CD4-positive, alpha-beta memory T cell (primary cell): ENCODE data around the gene BLM. TPM values are rescaled to one million over a fixed set of nuclear protein-coding genes. Genes with fewer than 3 reads are reported as not detected.

Experiments
- CTCF ChIA-PET: fragments of 350-600 bp; sonication (Branson Sonifier 250); formaldehyde crosslinking; loops from one replicate; lab custom pipeline; 2021; ENCODE audit warnings: inconsistent platforms; ENCODE audit not compliant: partially characterized antibody; lab: Charles Lee
- POLR2A ChIA-PET: fragments of 350-600 bp; sonication (Branson Sonifier 250); formaldehyde crosslinking; loops from one replicate; lab custom pipeline; 2021; ENCODE audit not compliant: partially characterized antibody; lab: Charles Lee
- DNase-seq, 5 donors: peaks; one replicate each; pipeline versions ENCODE4 v3.0.0 to v3.0.0-alpha.2; 2020 to 2022; ENCODE audit warnings: mixed read lengths in 1 of 5
- H3K27ac ChIP-seq: one replicate; pipeline ENCODE4 v1.7.0; 2013; ENCODE audit warnings: low read depth, low read length
- H3K27me3 ChIP-seq: 2 replicates; pipeline ENCODE4 v1.7.0; 2013; ENCODE audit warnings: mild to moderate bottlenecking, low read length, moderate library complexity; ENCODE audit not compliant: insufficient read depth
- H3K36me3 ChIP-seq: 2 replicates; pipeline ENCODE4 v1.7.0; 2013; ENCODE audit warnings: mild to moderate bottlenecking, low read length, moderate library complexity; ENCODE audit not compliant: insufficient read depth
- H3K4me1 ChIP-seq: 2 replicates; pipeline ENCODE4 v1.7.0; 2013; ENCODE audit warnings: mild to moderate bottlenecking, low read length, moderate library complexity; ENCODE audit not compliant: insufficient read depth
- H3K4me3 ChIP-seq, 2 donors: one replicate each; pipeline ENCODE4 v1.7.0; 2013; ENCODE audit warnings: low read length in 2 of 2, mild to moderate bottlenecking in 1 of 2
- H3K9me3 ChIP-seq, 2 donors: one replicate each; pipeline ENCODE4 v1.7.0; 2013; ENCODE audit warnings: low read length in 2 of 2, control low read depth in 1 of 2; ENCODE audit not compliant: control insufficient read depth in 1 of 2
- H3K27ac Mint-ChIP-seq, 7 donors: one replicate each; pipeline ENCODE4 v1.8.0; 2020 to 2021; ENCODE audit warnings: mixed read lengths in 7 of 7, mild to moderate bottlenecking in 6 of 7, inconsistent platforms in 3 of 7, moderate library complexity in 3 of 7
- H3K27me3 Mint-ChIP-seq, 2 donors: one replicate each; pipeline ENCODE4 v1.8.0; 2020 to 2021; ENCODE audit warnings: mixed read lengths in 2 of 2
- H3K36me3 Mint-ChIP-seq, 2 donors: one replicate each; pipeline ENCODE4 v1.8.0; 2020 to 2021; ENCODE audit warnings: mixed read lengths in 2 of 2, inconsistent platforms in 1 of 2, mild to moderate bottlenecking in 1 of 2
- H3K4me1 Mint-ChIP-seq, 4 donors: one replicate each; pipeline ENCODE4 v1.8.0; 2020 to 2021; ENCODE audit warnings: mixed read lengths in 4 of 4, mild to moderate bottlenecking in 1 of 4
- H3K4me3 Mint-ChIP-seq, 8 donors: one replicate each; pipeline ENCODE4 v1.8.0; 2020 to 2021; ENCODE audit warnings: mixed read lengths in 8 of 8, mild to moderate bottlenecking in 7 of 8, moderate library complexity in 6 of 8, inconsistent platforms in 3 of 8
- H3K9me3 Mint-ChIP-seq, 8 donors: one replicate each; pipeline ENCODE4 v1.8.0; 2020 to 2021; ENCODE audit warnings: mixed read lengths in 8 of 8, mild to moderate bottlenecking in 5 of 8, inconsistent platforms in 3 of 8, moderate library complexity in 1 of 8
- intact Hi-C: fragments of 100-400 bp; cut with micrococcal nuclease; formaldehyde crosslinking; loops from one replicate; pipeline ENCODE4 v1.15.1; 2023
- polyA plus RNA-seq, 2 donors: library from polyadenylated mRNA; unstranded; fragments of 300-500 nt; fragmentation: Illumina TruSeq; gene quantifications; one replicate each; pipeline ENCODE4 v1.2.3, GENCODE V29; 2021
- total RNA-seq, 2 experiments: library from RNA; stranded (reverse); gene quantifications; one replicate each; pipeline ENCODE4 v1.2.3, GENCODE V29; 2021

BLM gene
- total and polyA plus RNA-seq, 4 experiments from 2014 or later = 1.2 to 8.9 (median 6.0) TPM

GRCh38 chr15:90799639-90800170, 82.6 kb downstream of the BLM start:
- Mint-ChIP-seq H3K9me3 (peaks cover 0 to 3% (median 0%) of the 10 kb centered on the region in 8 donors), H3K4me3 (no peak overlapping the region), H3K27ac (peak overlapping the region in 1 of 7 donors; percentile 69), H3K27me3 (no peaks in the 10 kb centered on the region), H3K4me1 (no peaks in the 10 kb centered on the region), H3K36me3 (peaks cover 5 to 12% of the 10 kb centered on the region in 2 donors)
- H3K36me3 ChIP-seq = no peaks in the 10 kb centered on the region
- intact Hi-C loops = no loop called here
- H3K27ac ChIP-seq = no peak overlapping the region
- no peaks in the 10 kb centered on the region for H3K27me3 ChIP-seq
- H3K4me3 ChIP-seq = no peak overlapping the region
- H3K4me1 ChIP-seq = no peaks in the 10 kb centered on the region
- ChIA-PET CTCF (no interaction called here), POLR2A (no interaction called here)
- DNase-seq = no peak
- H3K9me3 ChIP-seq = no peaks in the 10 kb centered on the region

- Mint-ChIP-seq H3K27me3 (no peaks in the 10 kb centered on the region), H3K9me3 (peaks cover 0 to under 1% (median 0%) of the 10 kb centered on the region in 8 donors), H3K4me3 (no peak overlapping the region), H3K4me1 (peaks cover 0 to 3% (median 2%) of the 10 kb centered on the region in 4 donors), H3K36me3 (peaks cover 5 to 6% of the 10 kb centered on the region in 2 donors), H3K27ac (no peak overlapping the region)
- Histone ChIP-seq H3K4me1 (no peaks in the 10 kb centered on the region), H3K4me3 (no peak overlapping the region), H3K27me3 (no peaks in the 10 kb centered on the region), H3K36me3 (no peaks in the 10 kb centered on the region), H3K9me3 (no peaks in the 10 kb centered on the region), H3K27ac (no peak overlapping the region)
- intact Hi-C loops = no loop called here
- DNase-seq = no peak
- ChIA-PET POLR2A (no interaction called here), CTCF (interaction anchor here (1.6 kb wide), 1 partner anchor 84 kb away, joined by 5 read pairs; no protein-coding TSS in a partner anchor)
These were observed 84.7 kb downstream of the BLM start for GRCh38 chr15:90801803-90802202.

- POLR2A ChIA-PET = interaction anchor here (1.3 to 1.7 kb wide), 2 partner anchors 24 to 64 kb away, joined by 3 read pairs; no protein-coding TSS in a partner anchor
- no peak overlapping the region for H3K4me3 Mint-ChIP-seq
- H3K36me3 Mint-ChIP-seq = peaks cover 8 to 17% of the 10 kb centered on the region in 2 donors
- peak overlapping the region in 4 of 7 donors; percentile 25 to 82 (median 62) for H3K27ac Mint-ChIP-seq
- H3K36me3 ChIP-seq = no peaks in the 10 kb centered on the region
- no peak overlapping the region for H3K4me3 ChIP-seq
- no peaks in the 10 kb centered on the region for H3K27me3 Mint-ChIP-seq
- no peaks in the 10 kb centered on the region for H3K27me3 ChIP-seq
- CTCF ChIA-PET = interaction anchor here (1.4 to 1.7 kb wide), 2 partner anchors 63 to 79 kb away, joined by 3 to 7 read pairs; no protein-coding TSS in a partner anchor
- H3K9me3 ChIP-seq = no peaks in the 10 kb centered on the region
- no peak for DNase-seq
- H3K9me3 Mint-ChIP-seq = no peaks in the 10 kb centered on the region
- H3K4me1 Mint-ChIP-seq = peaks cover 8 to 13% (median 10%) of the 10 kb centered on the region in 4 donors
- intact Hi-C loops = no loop called here
- H3K27ac ChIP-seq = no peak overlapping the region
- no peaks in the 10 kb centered on the region for H3K4me1 ChIP-seq
These were observed 90.1 kb downstream of the BLM start for GRCh38 chr15:90807074-90807785.

- H3K9me3 ChIP-seq = no peaks in the 10 kb centered on the region
- no peak for DNase-seq
- ChIA-PET CTCF (interaction anchor here (0.9 to 1.7 kb wide), 3 partner anchors 9 to 78 kb away, joined by 3 to 7 read pairs (median 3); no protein-coding TSS in a partner anchor), POLR2A (interaction anchor here (1.3 to 1.7 kb wide), 2 partner anchors 25 to 63 kb away, joined by 3 read pairs; no protein-coding TSS in a partner anchor)
- H3K4me3 Mint-ChIP-seq = no peak overlapping the region
- H3K4me1 ChIP-seq = no peaks in the 10 kb centered on the region
- peaks cover 8 to 18% of the 10 kb centered on the region in 2 donors for H3K36me3 Mint-ChIP-seq
- intact Hi-C loops = no loop called here
- no peaks in the 10 kb centered on the region for H3K27me3 ChIP-seq
- no peaks in the 10 kb centered on the region for H3K36me3 ChIP-seq
- peaks cover 9 to 13% (median 10%) of the 10 kb centered on the region in 4 donors for H3K4me1 Mint-ChIP-seq
- no peaks in the 10 kb centered on the region for H3K27me3 Mint-ChIP-seq
- H3K9me3 Mint-ChIP-seq = no peaks in the 10 kb centered on the region
- H3K27ac ChIP-seq = no peak overlapping the region
- peak overlapping the region in 1 of 7 donors; percentile 62 for H3K27ac Mint-ChIP-seq
- H3K4me3 ChIP-seq = no peak overlapping the region
These were observed 90.6 kb downstream of the BLM start for GRCh38 chr15:90807786-90808086.

- intact Hi-C loops = no loop called here
- Mint-ChIP-seq H3K36me3 (peaks cover 10 to 22% of the 10 kb centered on the region in 2 donors), H3K4me1 (peaks cover 11 to 15% (median 12%) of the 10 kb centered on the region in 4 donors), H3K27ac (peak overlapping the region in 2 of 7 donors; percentile 25 to 29), H3K4me3 (peak overlapping the region in 1 of 8 donors; percentile 21), H3K27me3 (no peaks in the 10 kb centered on the region), H3K9me3 (no peaks in the 10 kb centered on the region)
- no peak overlapping the region for H3K4me3 ChIP-seq
- no peak overlapping the region for H3K27ac ChIP-seq
- ChIA-PET POLR2A (interaction anchor here (1.7 kb wide), 1 partner anchor 26 kb away, joined by 3 read pairs; no protein-coding TSS in a partner anchor), CTCF (interaction anchor here (0.9 to 1.7 kb wide), 2 partner anchors 8 to 77 kb away, joined by 3 to 7 read pairs; no protein-coding TSS in a partner anchor)
- no peaks in the 10 kb centered on the region for H3K27me3 ChIP-seq
- peaks cover 6% of the 10 kb centered on the region for H3K4me1 ChIP-seq
- H3K9me3 ChIP-seq = no peaks in the 10 kb centered on the region
- DNase-seq = no peak
- no peaks in the 10 kb centered on the region for H3K36me3 ChIP-seq
These were observed 91.5 kb downstream of the BLM start for GRCh38 chr15:90808517-90809235.

- no peaks in the 10 kb centered on the region for H3K9me3 ChIP-seq
- H3K36me3 ChIP-seq = no peaks in the 10 kb centered on the region
- H3K27me3 ChIP-seq = no peaks in the 10 kb centered on the region
- H3K27ac ChIP-seq = no peak overlapping the region
- no peak overlapping the region for H3K4me3 ChIP-seq
- POLR2A ChIA-PET = no interaction called here
- DNase-seq = no peak
- CTCF ChIA-PET = interaction anchor here (1.1 kb wide), 1 partner anchor 76 kb away, joined by 3 read pairs; no protein-coding TSS in a partner anchor
- Mint-ChIP-seq H3K36me3 (peaks cover 10 to 22% of the 10 kb centered on the region in 2 donors), H3K4me3 (no peak overlapping the region), H3K4me1 (peaks cover 15 to 24% (median 18%) of the 10 kb centered on the region in 4 donors), H3K9me3 (no peaks in the 10 kb centered on the region), H3K27ac (no peak overlapping the region), H3K27me3 (no peaks in the 10 kb centered on the region)
- H3K4me1 ChIP-seq = peaks cover 14% of the 10 kb centered on the region
- intact Hi-C loops = no loop called here
These were observed 92.4 kb downstream of the BLM start for GRCh38 chr15:90809536-90809935.
